Embryonic facial prominence (tissue), 1 donor: ENCODE data around the gene NPEPPS.
"Not testable (repeated sequence)": the region's sequence is repeated elsewhere in the genome, so short reads cannot be mapped to it uniquely, and the experiment has no call there.

ENCODE experiments used
- DNase-seq: peaks from one replicate; pipeline ENCODE4 v3.0.0-alpha.2; 2016; ENCODE audit errors: extremely low spot score

Gene NPEPPS

DNA sequence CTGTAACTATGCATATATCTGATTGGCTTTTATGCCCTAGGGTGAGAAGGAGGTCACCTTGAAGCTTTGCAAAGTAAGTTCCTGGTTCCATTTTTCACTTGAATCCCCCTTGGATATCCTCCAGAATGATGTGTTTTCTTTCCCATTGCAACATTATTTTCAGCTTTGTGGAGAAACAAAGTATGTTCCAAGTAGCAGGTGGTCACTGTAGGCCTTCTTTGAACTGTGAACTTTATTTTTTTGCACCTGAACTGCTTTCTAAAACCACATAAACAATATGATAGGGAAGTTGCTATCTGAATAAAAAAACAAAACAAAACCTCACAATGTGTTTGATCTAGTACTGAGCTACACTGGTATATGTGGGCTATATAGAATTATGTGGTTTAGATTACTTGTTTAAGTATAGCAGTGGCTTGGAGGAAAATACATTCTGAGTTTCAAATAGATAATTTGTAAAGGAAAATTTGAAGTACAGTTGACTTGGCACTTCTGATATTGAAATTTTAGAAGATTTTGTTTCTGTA is 29.7 kb downstream of the NPEPPS start:
- not testable (repeated sequence) for DNase-seq

- not testable (repeated sequence) for DNase-seq
Measured at GRCh38 chr17:47561698-47562405, 30.9 kb downstream of the NPEPPS start.

- DNase-seq = not testable (repeated sequence)
Measured at GRCh38 chr17:47562406-47562705, 31.4 kb downstream of the NPEPPS start.

- not testable (repeated sequence) for DNase-seq
Measured at GRCh38 chr17:47567261-47567660, 36.4 kb downstream of the NPEPPS start.

GRCh38 chr17:47572561-47572960 is 41.7 kb downstream of the NPEPPS start:
- not testable (repeated sequence) for DNase-seq

DNA sequence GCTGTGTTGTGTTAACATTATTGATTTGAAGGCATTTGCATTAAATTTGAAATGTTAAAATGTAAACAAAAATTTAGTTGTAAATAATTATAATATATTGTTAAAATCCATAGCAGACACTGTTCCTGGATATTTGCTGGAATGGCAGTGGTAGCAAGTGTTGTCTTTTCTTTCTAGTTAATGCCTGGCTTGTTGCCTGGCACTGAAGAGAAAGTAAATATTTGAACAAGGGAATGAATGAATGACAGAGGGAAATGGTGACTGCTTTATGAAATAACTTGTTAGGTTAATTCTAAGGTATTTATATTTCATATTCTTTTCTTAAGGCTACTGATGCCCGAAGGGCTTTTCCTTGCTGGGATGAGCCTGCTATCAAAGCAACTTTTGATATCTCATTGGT is 51.5 kb downstream of the NPEPPS start:
- not testable (repeated sequence) for DNase-seq

DNA sequence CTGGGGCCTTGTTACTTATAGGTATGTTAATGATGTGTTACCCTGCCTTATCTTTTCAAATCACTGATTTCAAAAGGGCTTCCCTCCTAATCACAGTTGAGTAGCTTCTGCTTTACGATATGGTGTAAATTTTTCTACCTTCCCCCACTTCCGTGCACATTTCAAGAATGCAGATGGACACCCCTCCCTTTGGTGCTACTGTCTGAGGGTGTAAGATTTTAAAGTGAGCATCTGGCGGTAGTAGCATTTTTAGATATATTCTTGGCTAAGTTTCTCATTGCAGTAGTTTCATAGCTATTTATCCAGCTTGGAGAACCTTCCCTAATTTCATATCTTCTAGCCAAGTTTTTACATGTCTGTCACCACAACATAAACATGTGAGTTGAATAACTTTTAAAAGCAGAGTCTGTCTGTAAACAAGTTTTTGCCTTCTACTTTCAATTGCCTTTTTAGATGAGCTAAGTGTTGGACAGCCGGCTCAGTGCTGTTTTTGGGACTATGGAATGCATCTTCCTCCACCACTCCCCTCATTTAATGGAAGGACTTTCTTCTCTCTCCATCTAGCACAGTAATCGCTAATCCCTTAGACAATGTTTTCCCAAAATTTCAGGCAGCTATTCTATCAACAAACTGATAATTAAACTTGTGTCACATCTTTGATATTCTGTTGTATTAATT is 55.6 kb downstream of the NPEPPS start:
- not testable (repeated sequence) for DNase-seq

DNA sequence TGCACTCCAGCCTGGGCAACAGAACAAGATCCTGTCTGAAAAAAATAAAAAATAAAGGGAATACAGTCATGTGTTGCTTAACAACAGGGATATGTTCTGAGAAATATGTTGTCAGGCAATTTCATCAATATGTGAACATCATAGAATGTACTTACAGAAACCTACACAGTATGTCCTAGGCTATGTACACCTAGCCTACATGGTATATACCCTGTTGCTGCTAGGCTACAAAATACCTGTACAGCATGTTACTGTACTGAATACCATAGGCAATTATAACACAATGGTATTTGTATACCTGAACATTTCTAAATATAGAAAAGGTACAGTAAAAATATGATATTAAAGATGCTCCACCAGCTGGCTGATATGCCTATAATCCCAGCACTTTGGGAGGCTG is 62.6 kb downstream of the NPEPPS start:
- not testable (repeated sequence) for DNase-seq

DNA sequence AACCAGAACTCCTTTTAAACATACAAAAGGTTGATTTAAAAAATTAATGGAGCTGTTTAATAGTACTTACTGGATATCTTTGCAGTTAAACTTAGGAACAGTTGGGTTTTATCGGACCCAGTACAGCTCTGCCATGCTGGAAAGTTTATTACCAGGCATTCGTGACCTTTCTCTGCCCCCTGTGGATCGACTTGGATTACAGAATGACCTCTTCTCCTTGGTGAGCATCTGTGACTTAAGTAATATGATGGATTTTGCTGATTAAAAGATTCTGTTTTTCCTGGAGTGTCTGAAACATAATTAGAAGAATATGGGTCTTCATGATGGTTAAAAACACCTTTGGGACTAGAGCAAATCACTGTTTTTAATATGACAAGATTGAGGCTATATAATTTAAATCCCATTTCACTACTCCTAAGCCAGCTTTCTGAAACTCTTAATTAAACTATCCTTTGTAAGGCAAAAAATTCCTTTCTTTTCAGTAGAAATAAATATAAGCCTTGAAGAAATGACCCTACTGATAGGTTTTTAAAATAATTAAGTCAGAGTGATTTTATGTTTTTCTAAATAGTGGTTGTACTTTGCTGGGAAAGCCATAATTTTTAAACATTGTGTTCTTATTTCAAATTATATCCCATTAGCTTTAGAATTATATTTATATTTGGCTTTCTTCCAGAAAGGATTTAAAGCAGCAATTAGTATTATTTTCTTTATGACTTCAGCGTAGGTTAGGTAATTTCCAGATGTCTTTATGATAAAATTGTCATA is 73.1 kb downstream of the NPEPPS start:
- no peak for DNase-seq

DNA sequence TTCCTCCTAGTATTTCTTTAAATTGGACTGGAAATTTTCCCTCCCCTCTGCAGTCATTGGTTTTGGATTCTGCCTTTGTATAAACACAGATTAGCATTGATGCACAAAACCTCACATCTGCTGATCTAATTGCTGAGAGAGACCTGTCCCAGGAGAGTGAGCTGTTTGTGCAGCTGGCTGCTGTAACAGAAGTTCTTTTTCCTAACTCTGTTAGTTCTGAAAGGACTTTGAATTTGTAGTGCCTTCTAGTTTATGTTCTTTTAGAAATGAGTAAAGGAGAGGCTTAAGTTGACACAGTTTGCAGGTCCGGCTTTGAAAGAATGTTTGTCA is 73.7 kb downstream of the NPEPPS start:
- no peak for DNase-seq

DNA sequence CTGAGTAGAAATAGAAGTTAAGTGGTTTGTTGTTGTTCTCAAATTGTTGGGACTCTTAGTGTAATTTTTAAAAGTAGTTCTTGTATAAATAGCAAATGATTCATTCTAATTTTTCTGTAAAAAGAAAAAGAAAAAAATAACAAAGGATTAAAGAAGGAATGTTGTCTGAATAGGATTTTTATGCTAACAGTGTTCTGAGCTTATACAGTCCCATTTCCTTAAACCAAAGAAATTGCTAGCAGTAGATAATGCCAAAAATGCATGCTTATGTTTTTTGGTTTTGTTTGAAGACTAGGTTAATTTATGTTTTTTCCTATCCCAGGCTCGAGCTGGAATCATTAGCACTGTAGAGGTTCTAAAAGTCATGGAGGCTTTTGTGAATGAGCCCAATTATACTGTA is 74.1 kb downstream of the NPEPPS start:
- DNase-seq = no peak

DNA sequence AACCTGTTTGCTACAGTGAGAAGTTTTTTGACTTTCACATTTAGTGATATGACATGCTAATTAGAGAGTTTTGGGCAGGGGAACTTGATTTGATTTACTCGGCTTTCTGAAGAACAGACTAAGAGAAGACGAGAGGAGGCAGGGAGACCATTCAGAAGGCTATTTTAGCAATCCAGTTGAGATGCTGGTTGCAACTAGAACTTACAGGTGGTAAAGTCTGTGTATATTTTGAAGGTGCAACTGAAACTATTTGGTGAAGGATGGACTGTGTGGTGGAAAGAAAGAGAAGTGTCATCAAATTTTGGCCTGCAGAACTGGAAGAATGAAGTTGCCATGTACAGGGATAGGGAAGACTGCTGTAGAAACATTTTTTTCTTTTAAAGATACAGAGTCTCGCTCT is 76.6 kb downstream of the NPEPPS start:
- DNase-seq = no peak

DNA sequence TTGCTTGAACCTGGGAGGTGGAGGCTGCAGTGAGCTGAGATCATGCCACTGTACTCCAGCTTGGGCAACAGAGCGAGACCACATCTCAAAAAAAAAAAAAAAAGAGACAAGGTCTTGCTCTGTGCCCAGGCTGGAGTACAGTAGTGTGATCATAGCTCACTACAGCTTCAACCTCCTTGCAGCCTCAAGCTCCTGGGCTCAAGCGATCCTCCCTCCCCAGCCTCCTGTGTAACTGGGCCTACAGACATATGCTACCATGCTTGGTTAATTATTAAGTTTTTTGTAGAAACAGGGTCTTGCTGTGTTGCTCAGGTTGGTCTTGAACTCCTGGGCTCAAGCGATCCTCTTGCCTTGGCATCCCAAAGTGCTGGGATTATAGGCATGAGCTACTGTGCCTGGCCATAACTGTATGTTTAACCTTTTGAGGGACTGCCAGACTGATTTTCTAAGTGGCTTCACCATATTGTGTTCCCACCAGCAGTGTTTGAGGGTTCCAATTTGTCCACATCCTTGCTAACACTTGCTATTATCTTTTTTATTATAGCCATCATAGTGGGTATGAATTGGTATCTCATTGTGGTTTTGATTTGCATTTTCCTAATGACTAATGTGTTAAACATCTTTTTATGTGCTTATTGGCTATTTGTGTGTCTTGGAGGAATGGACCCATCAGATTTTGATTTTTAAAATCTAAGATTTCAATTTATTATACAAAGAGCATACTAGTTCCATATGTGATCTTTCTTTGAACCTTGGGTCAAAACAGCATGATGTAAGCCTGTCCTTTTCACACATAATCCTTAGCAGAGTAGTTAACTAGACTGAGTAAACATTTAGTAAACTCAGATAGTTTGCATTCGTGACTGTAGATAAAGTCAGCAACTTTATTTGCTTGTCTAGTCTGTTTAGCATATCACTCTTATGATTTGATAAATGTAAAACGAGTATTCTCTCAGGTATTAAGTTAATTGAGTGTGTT is 80.8 kb downstream of the NPEPPS start:
- DNase-seq = no peak

- DNase-seq = peak; percentile 47
Measured at GRCh38 chr17:47615766-47616424, 85.0 kb downstream of the NPEPPS start.

DNA sequence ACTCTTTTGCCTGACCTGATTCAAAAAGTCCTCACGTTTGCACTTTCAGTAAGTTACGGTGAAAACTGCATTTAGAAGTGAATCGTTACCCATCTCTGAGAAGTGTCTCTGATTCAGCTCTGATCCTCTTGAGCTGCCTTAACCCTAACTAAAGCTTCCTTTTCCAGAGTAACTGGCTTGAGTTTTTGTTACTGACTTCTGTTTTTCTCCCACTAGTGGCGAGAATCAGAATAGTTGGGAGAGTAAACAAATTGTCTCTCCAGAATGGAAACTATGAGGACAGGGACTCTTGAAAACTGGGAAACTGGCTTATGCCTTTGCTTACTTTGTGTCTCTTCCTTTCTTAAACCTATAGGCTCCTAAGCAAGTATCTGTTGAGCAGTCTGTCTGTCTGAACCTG is 87.5 kb downstream of the NPEPPS start:
- DNase-seq = no peak

GRCh38 chr17:47620503-47621245 is 89.8 kb downstream of the NPEPPS start:
- no peak for DNase-seq

DNA sequence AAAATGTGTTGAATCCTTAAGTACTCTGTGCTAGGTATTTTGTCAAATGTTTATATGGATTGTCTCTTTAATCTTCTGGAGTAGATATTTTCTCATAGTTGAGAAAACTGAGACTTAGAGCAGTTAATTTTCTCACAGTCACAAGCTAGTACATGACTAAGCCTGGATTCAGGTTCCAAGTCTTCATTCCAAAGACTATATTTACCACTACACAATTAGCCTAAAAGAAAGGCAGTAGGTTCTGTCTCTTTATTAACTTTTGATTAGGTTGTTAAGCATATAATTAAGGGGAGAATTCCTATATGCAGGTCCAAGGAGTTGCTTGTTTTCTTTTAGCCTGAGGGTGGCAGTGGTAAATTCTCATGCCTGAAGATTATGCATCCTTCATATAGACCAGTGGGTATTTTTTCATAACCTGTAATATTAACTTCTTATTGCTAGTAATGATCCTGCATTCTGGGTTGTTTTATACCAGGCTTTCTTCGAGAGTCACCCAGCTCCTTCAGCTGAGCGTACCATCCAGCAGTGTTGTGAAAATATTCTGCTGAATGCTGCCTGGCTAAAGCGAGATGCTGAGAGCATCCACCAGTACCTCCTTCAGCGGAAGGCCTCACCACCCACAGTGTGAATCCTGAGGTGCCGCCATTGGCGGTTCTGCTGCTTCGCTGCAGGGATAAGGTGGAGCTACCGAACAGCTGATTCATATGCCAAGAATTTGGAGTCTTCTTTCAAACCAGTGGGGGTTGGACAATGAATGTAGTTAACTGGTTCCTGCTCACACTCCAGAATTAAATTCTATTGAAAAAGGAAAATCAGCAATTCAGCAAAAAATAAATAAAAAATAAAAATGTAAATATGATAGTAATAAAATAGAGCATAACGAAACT is 90.6 kb downstream of the NPEPPS start:
- no peak for DNase-seq

- no peak for DNase-seq
Measured at GRCh38 chr17:47622180-47622549, 91.3 kb downstream of the NPEPPS start.

DNA sequence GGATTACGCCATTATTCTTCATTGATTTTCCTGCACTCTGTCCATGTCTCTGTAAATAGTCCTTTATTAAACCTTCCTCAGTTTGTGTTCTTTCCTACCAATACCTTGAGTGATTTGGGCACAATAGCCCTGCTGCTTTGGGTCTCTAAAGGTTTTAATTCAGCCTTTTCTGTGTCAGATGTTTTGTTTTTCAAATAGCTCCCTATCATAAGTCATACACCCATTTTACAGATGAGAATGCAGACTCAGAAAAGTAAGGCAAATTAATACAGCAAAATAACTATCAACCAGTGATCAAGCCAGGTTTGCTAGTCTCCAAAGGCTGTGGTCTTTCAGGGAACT is 93.8 kb downstream of the NPEPPS start:
- no peak for DNase-seq
